ENCODE measurements around the gene ABTB2. TPM values are rescaled to one million over a fixed set of nuclear protein-coding genes. Genes with fewer than 3 reads are reported as not detected.

ABTB2 gene
- polyA plus RNA-seq, 1 donor from 2014 or later: 0.68 TPM

DNA sequence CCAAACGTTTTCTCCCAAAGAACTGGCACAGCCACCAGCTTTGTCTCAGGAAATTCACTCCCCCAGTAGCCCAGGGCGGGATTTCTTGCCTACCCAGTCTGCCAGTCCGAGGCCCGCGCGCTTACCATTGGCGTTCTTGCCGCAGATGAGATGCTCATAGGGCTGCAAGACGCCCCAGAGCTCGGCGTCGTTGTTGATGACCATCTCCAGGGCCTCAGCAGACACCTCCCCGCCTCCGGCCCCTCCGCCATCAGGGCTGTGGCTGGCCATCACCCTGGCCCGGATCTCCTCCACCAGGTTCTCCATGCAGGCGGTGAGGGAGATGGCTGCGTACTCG lies 1.3 kb downstream of the ABTB2 start:
- TF ChIP-seq TAF1 (IDR thresholded peaks at IDR 0.05; ENCODE audit: low read depth): no peak
- Histone ChIP-seq H3K27me3 (ENCODE audit: insufficient read depth, low read depth, low read length) (peaks cover 21% of the 10 kb centered on the region), H3K4me2 (ENCODE audit: low read length) (peak overlapping the region; percentile 81), H2AFZ (ENCODE audit: low read depth, low read length) (no peak overlapping the region), H3K79me2 (replicated peaks; ENCODE audit: insufficient read depth, low read length) (no peaks in the 10 kb centered on the region), H3K9me2 (ENCODE audit: insufficient read depth, low read length) (no peaks in the 10 kb centered on the region), H4K20me1 (ENCODE audit: insufficient read depth) (no peaks in the 10 kb centered on the region), H3F3A (ENCODE audit: insufficient read depth, low read length, poor library complexity, severe bottlenecking) (no peaks in the 10 kb centered on the region), H3K4me3 (ENCODE audit: low read length) (peak overlapping the region; percentile 75), H3K9ac (ENCODE audit: low read length) (peak overlapping the region; percentile 42), H3K36me3 (ENCODE audit: insufficient read depth, low read length) (no peaks in the 10 kb centered on the region), H3K9me3 (ENCODE audit: low read length) (no peaks in the 10 kb centered on the region), H3K27ac (ENCODE audit: low read length) (no peak overlapping the region)

GRCh38 chr11:34356130-34356529 lies 1.7 kb downstream of the ABTB2 start:
- Histone ChIP-seq H2AFZ (ENCODE audit: low read depth, low read length) (no peak overlapping the region), H3K36me3 (ENCODE audit: insufficient read depth, low read length) (no peaks in the 10 kb centered on the region), H3K9me2 (ENCODE audit: insufficient read depth, low read length) (no peaks in the 10 kb centered on the region), H3K79me2 (replicated peaks; ENCODE audit: insufficient read depth, low read length) (no peaks in the 10 kb centered on the region), H3K27ac (ENCODE audit: low read length) (no peak overlapping the region), H3K9ac (ENCODE audit: low read length) (no peak overlapping the region), H3K27me3 (ENCODE audit: insufficient read depth, low read depth, low read length) (peaks cover 21% of the 10 kb centered on the region), H4K20me1 (ENCODE audit: insufficient read depth) (no peaks in the 10 kb centered on the region), H3K9me3 (ENCODE audit: low read length) (no peaks in the 10 kb centered on the region), H3F3A (ENCODE audit: insufficient read depth, low read length, poor library complexity, severe bottlenecking) (no peaks in the 10 kb centered on the region), H3K4me3 (ENCODE audit: low read length) (peak overlapping the region; percentile 75), H3K4me2 (ENCODE audit: low read length) (peak overlapping the region; percentile 81)
- no peak for TF ChIP-seq MXI1 (conservative IDR thresholded peaks at IDR 0.05; ENCODE audit: poor library complexity, severe bottlenecking)
- TF ChIP-seq TAF1 (IDR thresholded peaks at IDR 0.05; ENCODE audit: low read depth): no peak
- TF ChIP-seq, protein P1, sequence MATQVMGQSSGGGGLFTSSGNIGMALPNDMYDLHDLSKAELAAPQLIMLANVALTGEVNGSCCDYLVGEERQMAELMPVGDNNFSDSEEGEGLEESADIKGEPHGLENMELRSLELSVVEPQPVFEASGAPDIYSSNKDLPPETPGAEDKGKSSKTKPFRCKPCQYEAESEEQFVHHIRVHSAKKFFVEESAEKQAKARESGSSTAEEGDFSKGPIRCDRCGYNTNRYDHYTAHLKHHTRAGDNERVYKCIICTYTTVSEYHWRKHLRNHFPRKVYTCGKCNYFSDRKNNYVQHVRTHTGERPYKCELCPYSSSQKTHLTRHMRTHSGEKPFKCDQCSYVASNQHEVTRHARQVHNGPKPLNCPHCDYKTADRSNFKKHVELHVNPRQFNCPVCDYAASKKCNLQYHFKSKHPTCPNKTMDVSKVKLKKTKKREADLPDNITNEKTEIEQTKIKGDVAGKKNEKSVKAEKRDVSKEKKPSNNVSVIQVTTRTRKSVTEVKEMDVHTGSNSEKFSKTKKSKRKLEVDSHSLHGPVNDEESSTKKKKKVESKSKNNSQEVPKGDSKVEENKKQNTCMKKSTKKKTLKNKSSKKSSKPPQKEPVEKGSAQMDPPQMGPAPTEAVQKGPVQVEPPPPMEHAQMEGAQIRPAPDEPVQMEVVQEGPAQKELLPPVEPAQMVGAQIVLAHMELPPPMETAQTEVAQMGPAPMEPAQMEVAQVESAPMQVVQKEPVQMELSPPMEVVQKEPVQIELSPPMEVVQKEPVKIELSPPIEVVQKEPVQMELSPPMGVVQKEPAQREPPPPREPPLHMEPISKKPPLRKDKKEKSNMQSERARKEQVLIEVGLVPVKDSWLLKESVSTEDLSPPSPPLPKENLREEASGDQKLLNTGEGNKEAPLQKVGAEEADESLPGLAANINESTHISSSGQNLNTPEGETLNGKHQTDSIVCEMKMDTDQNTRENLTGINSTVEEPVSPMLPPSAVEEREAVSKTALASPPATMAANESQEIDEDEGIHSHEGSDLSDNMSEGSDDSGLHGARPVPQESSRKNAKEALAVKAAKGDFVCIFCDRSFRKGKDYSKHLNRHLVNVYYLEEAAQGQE (IDR thresholded peaks at IDR 0.05; ENCODE audit: borderline replicate concordance): no peak
- no peak for TF ChIP-seq SMC3 (conservative IDR thresholded peaks at IDR 0.05; ENCODE audit: poor library complexity)
- no peak for TF ChIP-seq EZH2 (IDR thresholded peaks at IDR 0.05; ENCODE audit: borderline replicate concordance, insufficient read depth, low read length, poor library complexity, severe bottlenecking)
- no peak for TF ChIP-seq RAD21 (conservative IDR thresholded peaks at IDR 0.05)
- TF ChIP-seq CTCF (IDR thresholded peaks at IDR 0.05; ENCODE audit: poor library complexity, severe bottlenecking): no peak
- no peak for TF ChIP-seq POLR2AphosphoS5 (IDR thresholded peaks at IDR 0.05)
- TF ChIP-seq EP300 (conservative IDR thresholded peaks at IDR 0.05; ENCODE audit: poor library complexity, severe bottlenecking): no peak

- H3K4me2 ChIP-seq (ENCODE audit: low read length): no peak overlapping the region
- no peaks in the 10 kb centered on the region for H3K79me2 ChIP-seq (replicated peaks; ENCODE audit: insufficient read depth, low read length)
- no peak overlapping the region for H3K9ac ChIP-seq (ENCODE audit: low read length)
- H3K27ac ChIP-seq (ENCODE audit: low read length): no peak overlapping the region
- H3K36me3 ChIP-seq (ENCODE audit: insufficient read depth, low read length): no peaks in the 10 kb centered on the region
- no peaks in the 10 kb centered on the region for H4K20me1 ChIP-seq (ENCODE audit: insufficient read depth)
- H3K9me3 ChIP-seq (ENCODE audit: low read length): no peaks in the 10 kb centered on the region
- H2AFZ ChIP-seq (ENCODE audit: low read depth, low read length): no peak overlapping the region
- no peaks in the 10 kb centered on the region for H3F3A ChIP-seq (ENCODE audit: insufficient read depth, low read length, poor library complexity, severe bottlenecking)
- TF ChIP-seq EP300 (conservative IDR thresholded peaks at IDR 0.05; ENCODE audit: poor library complexity, severe bottlenecking): no peak
- no peak for TF ChIP-seq MXI1 (conservative IDR thresholded peaks at IDR 0.05; ENCODE audit: poor library complexity, severe bottlenecking)
- TF ChIP-seq RAD21 (conservative IDR thresholded peaks at IDR 0.05): no peak
- TF ChIP-seq CTCF (IDR thresholded peaks at IDR 0.05; ENCODE audit: poor library complexity, severe bottlenecking): no peak
- TF ChIP-seq SMC3 (conservative IDR thresholded peaks at IDR 0.05; ENCODE audit: poor library complexity): no peak
- no peak for TF ChIP-seq TAF1 (IDR thresholded peaks at IDR 0.05; ENCODE audit: low read depth)
- TF ChIP-seq, protein P1 (IDR thresholded peaks at IDR 0.05; ENCODE audit: borderline replicate concordance): no peak
- TF ChIP-seq EZH2 (IDR thresholded peaks at IDR 0.05; ENCODE audit: borderline replicate concordance, insufficient read depth, low read length, poor library complexity, severe bottlenecking): no peak
- no peak for TF ChIP-seq POLR2AphosphoS5 (IDR thresholded peaks at IDR 0.05)
- H3K27me3 ChIP-seq (ENCODE audit: insufficient read depth, low read depth, low read length): peaks cover 21% of the 10 kb centered on the region
- no peaks in the 10 kb centered on the region for H3K9me2 ChIP-seq (ENCODE audit: insufficient read depth, low read length)
- peak overlapping the region; percentile 75 for H3K4me3 ChIP-seq (ENCODE audit: low read length)
These were observed 2.1 kb downstream of the ABTB2 start for GRCh38 chr11:34355726-34356125.

Measured in neural cell (in vitro differentiated cells).